ENCODE results near the gene HS6ST3. TPM values are rescaled to one million over a fixed set of nuclear protein-coding genes. Genes with fewer than 3 reads are reported as not detected.

Gene HS6ST3
- total and polyA plus RNA-seq, 7 donors, result under 0.01 to 0.71 (median 0.33) TPM; not detected in 2

- intact Hi-C loops (cut with DNase I), result no loop called here
- 91 to 92% methylated on average over 2 of the region's 2 CpGs for WGBS, 2 donors
These were observed 772.2 kb downstream of the HS6ST3 start for GRCh38 chr13:96862093-96862492.

GRCh38 chr13:96862999-96863398, 773.1 kb downstream of the HS6ST3 start:
- no peak for DNase-seq
- Histone ChIP-seq H3K9me3 (peaks cover 0 to 6% (median 0%) of the 10 kb centered on the region in 4 donors), H3K27me3 (no peaks in the 10 kb centered on the region), H3K4me3 (no peak overlapping the region), H3K27ac (no peak overlapping the region), H3K4me1 (no peaks in the 10 kb centered on the region), H3K36me3 (no peaks in the 10 kb centered on the region)
- WGBS, 2 donors, result 78 to 88% methylated on average over 1 of the region's 1 CpG
- no peak for TF ChIP-seq CTCF (IDR thresholded peaks at IDR 0.05)
- no peak for TF ChIP-seq POLR2A (IDR thresholded peaks at IDR 0.05)
- no peak for TF ChIP-seq POLR2AphosphoS5 (IDR thresholded peaks at IDR 0.05)
- TF ChIP-seq EP300 (IDR thresholded peaks at IDR 0.05), result no peak
- intact Hi-C loops (cut with DNase I), result no loop called here

More at GRCh38 chr13:96862093-96862492, 772.2 kb downstream of the HS6ST3 start:
- DNase-seq, result no peak
- no peak for TF ChIP-seq POLR2A (IDR thresholded peaks at IDR 0.05)
- TF ChIP-seq POLR2AphosphoS5 (IDR thresholded peaks at IDR 0.05), result no peak
- no peak for TF ChIP-seq EP300 (IDR thresholded peaks at IDR 0.05)
- TF ChIP-seq CTCF (IDR thresholded peaks at IDR 0.05), result no peak
- H3K27ac ChIP-seq, result no peak overlapping the region
- no peaks in the 10 kb centered on the region for H3K27me3 ChIP-seq
- H3K9me3 ChIP-seq, result peaks cover 0 to 6% (median 0%) of the 10 kb centered on the region in 4 donors
- H3K36me3 ChIP-seq, result no peaks in the 10 kb centered on the region
- H3K4me1 ChIP-seq, result no peaks in the 10 kb centered on the region
- H3K4me3 ChIP-seq, result no peak overlapping the region

- H3K9me3 ChIP-seq, result no peaks in the 10 kb centered on the region
- H3K4me1 ChIP-seq, result no peaks in the 10 kb centered on the region
- H3K36me3 ChIP-seq, result no peaks in the 10 kb centered on the region
- no peak for DNase-seq
- intact Hi-C loops (cut with DNase I), result no loop called here
- 50 to 57% methylated on average over 2 of the region's 2 CpGs for WGBS, 2 donors
- no peaks in the 10 kb centered on the region for H3K27me3 ChIP-seq
- H3K4me3 ChIP-seq, result no peak overlapping the region
- H3K27ac ChIP-seq, result no peak overlapping the region
- no peak for TF ChIP-seq CTCF (IDR thresholded peaks at IDR 0.05)
- no peak for TF ChIP-seq POLR2A (IDR thresholded peaks at IDR 0.05)
- TF ChIP-seq POLR2AphosphoS5 (IDR thresholded peaks at IDR 0.05), result no peak
- no peak for TF ChIP-seq EP300 (IDR thresholded peaks at IDR 0.05)
These were observed 781.6 kb downstream of the HS6ST3 start for GRCh38 chr13:96871469-96871868.

DNA sequence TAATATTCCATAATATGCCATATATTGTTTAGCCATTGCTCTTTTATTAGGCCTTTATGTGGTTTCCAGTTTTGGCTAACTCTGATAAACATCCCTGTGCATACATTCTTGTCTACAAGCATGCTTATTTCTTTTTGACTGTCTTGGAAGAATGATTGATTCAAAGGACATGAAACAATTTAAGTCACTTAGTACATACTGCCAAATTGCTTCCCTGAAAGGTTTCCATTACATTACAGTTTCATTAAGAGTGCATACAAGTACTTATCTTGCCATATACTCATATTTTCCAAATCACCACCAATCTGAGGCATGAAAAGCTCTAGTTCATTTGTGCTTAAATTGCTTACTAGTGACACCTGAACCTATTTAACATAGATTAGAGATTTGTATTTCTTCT, 790.5 kb downstream of the HS6ST3 start:
- H3K27me3 ChIP-seq, result no peaks in the 10 kb centered on the region
- intact Hi-C loops (cut with DNase I), result no loop called here
- H3K9me3 ChIP-seq, result no peaks in the 10 kb centered on the region
- no peak overlapping the region for H3K27ac ChIP-seq
- no peak for TF ChIP-seq POLR2AphosphoS5 (IDR thresholded peaks at IDR 0.05)
- TF ChIP-seq CTCF (IDR thresholded peaks at IDR 0.05), result no peak
- TF ChIP-seq EP300 (IDR thresholded peaks at IDR 0.05), result no peak
- TF ChIP-seq POLR2A (IDR thresholded peaks at IDR 0.05), result no peak
- no peak overlapping the region for H3K4me3 ChIP-seq
- H3K4me1 ChIP-seq, result no peaks in the 10 kb centered on the region
- no peak for DNase-seq
- H3K36me3 ChIP-seq, result no peaks in the 10 kb centered on the region

Other genes with a start within 250 kb of the HS6ST3 start
- 10 to 100 TPM; 32.7 to 40.2 (median 38.6) TPM for gene UGGT2, start 36.7 kb upstream of the HS6ST3 start, total RNA-seq
- gene UGGT2, start 36.7 kb upstream of the HS6ST3 start, polyA plus RNA-seq, result 1 to 10 TPM; 1.2 to 4.9 (median 3.2) TPM

Data from sigmoid colon (tissue), 7 donors.